ENCODE results near the gene GTPBP3. TPM values are rescaled to one million over a fixed set of nuclear protein-coding genes. Genes with fewer than 3 reads are reported as not detected.

Gene GTPBP3
- total and polyA plus RNA-seq, 2 of the 13 experiments (the other 11 are each of a cell fraction or from before 2014, with no cell fraction given), result 17.5 to 30.0 TPM

DNA sequence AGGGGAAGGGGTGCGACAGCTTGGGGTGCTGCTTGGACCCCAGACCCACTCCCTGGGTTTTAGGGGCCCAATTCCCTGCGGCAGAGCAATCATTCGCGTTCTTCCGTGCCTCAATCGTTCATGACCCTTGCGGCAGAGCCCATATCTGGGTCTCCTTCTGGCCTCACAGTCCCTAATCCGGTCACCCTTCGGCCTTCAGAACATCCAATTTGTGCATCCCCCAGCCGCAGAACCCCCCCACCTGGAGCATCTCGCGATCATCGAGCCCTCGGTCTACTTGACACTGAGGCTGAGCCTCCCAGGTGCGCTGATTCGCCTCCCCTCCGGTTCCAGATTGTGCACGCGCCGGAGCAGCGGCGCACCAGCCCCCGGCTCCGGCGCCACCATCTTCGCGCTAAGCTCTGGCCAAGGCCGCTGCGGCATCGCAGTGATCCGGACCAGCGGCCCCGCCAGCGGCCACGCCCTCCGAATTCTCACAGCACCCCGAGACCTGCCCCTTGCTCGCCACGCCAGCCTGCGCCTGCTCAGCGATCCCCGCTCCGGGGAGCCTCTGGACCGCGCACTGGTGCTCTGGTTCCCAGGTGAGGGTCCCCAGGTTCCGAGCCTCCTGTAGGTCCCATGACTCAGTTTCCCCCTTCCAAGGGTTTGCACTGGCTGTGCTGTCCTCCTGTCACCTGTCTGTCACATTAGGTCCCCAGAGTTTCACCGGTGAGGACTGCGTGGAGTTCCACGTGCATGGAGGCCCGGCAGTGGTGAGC, 501 bp downstream of the GTPBP3 start (continued):
- TF ChIP-seq, protein P1, sequence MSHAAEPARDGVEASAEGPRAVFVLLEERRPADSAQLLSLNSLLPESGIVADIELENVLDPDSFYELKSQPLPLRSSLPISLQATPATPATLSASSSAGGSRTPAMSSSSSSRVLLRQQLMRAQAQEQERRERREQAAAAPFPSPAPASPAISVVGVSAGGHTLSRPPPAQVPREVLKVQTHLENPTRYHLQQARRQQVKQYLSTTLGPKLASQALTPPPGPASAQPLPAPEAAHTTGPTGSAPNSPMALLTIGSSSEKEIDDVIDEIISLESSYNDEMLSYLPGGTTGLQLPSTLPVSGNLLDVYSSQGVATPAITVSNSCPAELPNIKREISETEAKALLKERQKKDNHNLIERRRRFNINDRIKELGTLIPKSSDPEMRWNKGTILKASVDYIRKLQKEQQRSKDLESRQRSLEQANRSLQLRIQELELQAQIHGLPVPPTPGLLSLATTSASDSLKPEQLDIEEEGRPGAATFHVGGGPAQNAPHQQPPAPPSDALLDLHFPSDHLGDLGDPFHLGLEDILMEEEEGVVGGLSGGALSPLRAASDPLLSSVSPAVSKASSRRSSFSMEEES (CRISPR knock-in tag; IDR thresholded peaks at IDR 0.05), result no peak
- TF ChIP-seq HOXD1 (CRISPR knock-in tag; IDR thresholded peaks at IDR 0.05), result no peak
- TF ChIP-seq POLR2AphosphoS2 (IDR thresholded peaks at IDR 0.05; ENCODE audit: low read depth, low read length), result no peak
- TF ChIP-seq, protein P2, sequence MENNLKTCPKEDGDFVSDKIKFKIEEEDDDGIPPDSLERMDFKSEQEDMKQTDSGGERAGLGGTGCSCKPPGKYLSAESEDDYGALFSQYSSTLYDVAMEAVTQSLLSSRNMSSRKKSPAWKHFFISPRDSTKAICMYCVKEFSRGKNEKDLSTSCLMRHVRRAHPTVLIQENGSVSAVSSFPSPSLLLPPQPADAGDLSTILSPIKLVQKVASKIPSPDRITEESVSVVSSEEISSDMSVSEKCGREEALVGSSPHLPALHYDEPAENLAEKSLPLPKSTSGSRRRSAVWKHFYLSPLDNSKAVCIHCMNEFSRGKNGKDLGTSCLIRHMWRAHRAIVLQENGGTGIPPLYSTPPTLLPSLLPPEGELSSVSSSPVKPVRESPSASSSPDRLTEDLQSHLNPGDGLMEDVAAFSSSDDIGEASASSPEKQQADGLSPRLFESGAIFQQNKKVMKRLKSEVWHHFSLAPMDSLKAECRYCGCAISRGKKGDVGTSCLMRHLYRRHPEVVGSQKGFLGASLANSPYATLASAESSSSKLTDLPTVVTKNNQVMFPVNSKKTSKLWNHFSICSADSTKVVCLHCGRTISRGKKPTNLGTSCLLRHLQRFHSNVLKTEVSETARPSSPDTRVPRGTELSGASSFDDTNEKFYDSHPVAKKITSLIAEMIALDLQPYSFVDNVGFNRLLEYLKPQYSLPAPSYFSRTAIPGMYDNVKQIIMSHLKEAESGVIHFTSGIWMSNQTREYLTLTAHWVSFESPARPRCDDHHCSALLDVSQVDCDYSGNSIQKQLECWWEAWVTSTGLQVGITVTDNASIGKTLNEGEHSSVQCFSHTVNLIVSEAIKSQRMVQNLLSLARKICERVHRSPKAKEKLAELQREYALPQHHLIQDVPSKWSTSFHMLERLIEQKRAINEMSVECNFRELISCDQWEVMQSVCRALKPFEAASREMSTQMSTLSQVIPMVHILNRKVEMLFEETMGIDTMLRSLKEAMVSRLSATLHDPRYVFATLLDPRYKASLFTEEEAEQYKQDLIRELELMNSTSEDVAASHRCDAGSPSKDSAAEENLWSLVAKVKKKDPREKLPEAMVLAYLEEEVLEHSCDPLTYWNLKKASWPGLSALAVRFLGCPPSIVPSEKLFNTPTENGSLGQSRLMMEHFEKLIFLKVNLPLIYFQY (CRISPR knock-in tag; IDR thresholded peaks at IDR 0.05; ENCODE audit: borderline replicate concordance), result no peak
- TF ChIP-seq ZFP82 (CRISPR knock-in tag; IDR thresholded peaks at IDR 0.05; ENCODE audit: borderline replicate concordance), result no peak
- TF ChIP-seq, protein P3, sequence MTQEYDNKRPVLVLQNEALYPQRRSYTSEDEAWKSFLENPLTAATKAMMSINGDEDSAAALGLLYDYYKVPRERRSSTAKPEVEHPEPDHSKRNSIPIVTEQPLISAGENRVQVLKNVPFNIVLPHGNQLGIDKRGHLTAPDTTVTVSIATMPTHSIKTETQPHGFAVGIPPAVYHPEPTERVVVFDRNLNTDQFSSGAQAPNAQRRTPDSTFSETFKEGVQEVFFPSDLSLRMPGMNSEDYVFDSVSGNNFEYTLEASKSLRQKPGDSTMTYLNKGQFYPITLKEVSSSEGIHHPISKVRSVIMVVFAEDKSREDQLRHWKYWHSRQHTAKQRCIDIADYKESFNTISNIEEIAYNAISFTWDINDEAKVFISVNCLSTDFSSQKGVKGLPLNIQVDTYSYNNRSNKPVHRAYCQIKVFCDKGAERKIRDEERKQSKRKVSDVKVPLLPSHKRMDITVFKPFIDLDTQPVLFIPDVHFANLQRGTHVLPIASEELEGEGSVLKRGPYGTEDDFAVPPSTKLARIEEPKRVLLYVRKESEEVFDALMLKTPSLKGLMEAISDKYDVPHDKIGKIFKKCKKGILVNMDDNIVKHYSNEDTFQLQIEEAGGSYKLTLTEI (CRISPR knock-in tag; conservative IDR thresholded peaks at IDR 0.05), result no peak
- TF ChIP-seq ZFP36L2 (CRISPR knock-in tag; IDR thresholded peaks at IDR 0.05), result no peak
- TF ChIP-seq RELA (CRISPR knock-in tag; IDR thresholded peaks at IDR 0.05), result no peak
- no peak for TF ChIP-seq ISX (CRISPR knock-in tag; conservative IDR thresholded peaks at IDR 0.05)
- TF ChIP-seq, protein P4, sequence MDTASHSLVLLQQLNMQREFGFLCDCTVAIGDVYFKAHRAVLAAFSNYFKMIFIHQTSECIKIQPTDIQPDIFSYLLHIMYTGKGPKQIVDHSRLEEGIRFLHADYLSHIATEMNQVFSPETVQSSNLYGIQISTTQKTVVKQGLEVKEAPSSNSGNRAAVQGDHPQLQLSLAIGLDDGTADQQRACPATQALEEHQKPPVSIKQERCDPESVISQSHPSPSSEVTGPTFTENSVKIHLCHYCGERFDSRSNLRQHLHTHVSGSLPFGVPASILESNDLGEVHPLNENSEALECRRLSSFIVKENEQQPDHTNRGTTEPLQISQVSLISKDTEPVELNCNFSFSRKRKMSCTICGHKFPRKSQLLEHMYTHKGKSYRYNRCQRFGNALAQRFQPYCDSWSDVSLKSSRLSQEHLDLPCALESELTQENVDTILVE (CRISPR knock-in tag; IDR thresholded peaks at IDR 0.05), result no peak
- TF ChIP-seq, protein P5, sequence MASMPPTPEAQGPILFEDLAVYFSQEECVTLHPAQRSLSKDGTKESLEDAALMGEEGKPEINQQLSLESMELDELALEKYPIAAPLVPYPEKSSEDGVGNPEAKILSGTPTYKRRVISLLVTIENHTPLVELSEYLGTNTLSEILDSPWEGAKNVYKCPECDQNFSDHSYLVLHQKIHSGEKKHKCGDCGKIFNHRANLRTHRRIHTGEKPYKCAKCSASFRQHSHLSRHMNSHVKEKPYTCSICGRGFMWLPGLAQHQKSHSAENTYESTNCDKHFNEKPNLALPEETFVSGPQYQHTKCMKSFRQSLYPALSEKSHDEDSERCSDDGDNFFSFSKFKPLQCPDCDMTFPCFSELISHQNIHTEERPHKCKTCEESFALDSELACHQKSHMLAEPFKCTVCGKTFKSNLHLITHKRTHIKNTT (CRISPR knock-in tag; IDR thresholded peaks at IDR 0.05), result no peak
- no peak for TF ChIP-seq NCOA5 (CRISPR knock-in tag; IDR thresholded peaks at IDR 0.05)
- no peak for TF ChIP-seq GZF1 (CRISPR knock-in tag; IDR thresholded peaks at IDR 0.05)
- no peak for TF ChIP-seq ZNF790 (CRISPR knock-in tag; IDR thresholded peaks at IDR 0.05; ENCODE audit: borderline replicate concordance)
- TF ChIP-seq WIZ (CRISPR knock-in tag; IDR thresholded peaks at IDR 0.05), result peak; percentile 22; the same call in 1 of the 2 replicates
- TF ChIP-seq ERF (CRISPR knock-in tag; IDR thresholded peaks at IDR 0.05), result no peak
- TF ChIP-seq, protein P6, sequence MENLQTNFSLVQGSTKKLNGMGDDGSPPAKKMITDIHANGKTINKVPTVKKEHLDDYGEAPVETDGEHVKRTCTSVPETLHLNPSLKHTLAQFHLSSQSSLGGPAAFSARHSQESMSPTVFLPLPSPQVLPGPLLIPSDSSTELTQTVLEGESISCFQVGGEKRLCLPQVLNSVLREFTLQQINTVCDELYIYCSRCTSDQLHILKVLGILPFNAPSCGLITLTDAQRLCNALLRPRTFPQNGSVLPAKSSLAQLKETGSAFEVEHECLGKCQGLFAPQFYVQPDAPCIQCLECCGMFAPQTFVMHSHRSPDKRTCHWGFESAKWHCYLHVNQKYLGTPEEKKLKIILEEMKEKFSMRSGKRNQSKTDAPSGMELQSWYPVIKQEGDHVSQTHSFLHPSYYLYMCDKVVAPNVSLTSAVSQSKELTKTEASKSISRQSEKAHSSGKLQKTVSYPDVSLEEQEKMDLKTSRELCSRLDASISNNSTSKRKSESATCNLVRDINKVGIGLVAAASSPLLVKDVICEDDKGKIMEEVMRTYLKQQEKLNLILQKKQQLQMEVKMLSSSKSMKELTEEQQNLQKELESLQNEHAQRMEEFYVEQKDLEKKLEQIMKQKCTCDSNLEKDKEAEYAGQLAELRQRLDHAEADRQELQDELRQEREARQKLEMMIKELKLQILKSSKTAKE (CRISPR knock-in tag; IDR thresholded peaks at IDR 0.05; ENCODE audit: borderline replicate concordance), result no peak
- no peak for TF ChIP-seq ZNF549 (CRISPR knock-in tag; IDR thresholded peaks at IDR 0.05)
